Fibroblast of lung (primary cell): ENCODE results near the gene AK5. TPM values are rescaled to one million over a fixed set of nuclear protein-coding genes. Genes with fewer than 3 reads are reported as not detected.

Source experiments
- DNase-seq, 2 donors: peaks; one replicate each; pipeline versions ENCODE4 v3.0.0 to v3.0.0-alpha.2; 2010; ENCODE audit warnings: low read depth in 2 of 2
- H2AFZ ChIP-seq: 2 replicates; pipeline ENCODE4 v1.5.1; 2012; ENCODE audit warnings: low read length, control low read depth, inconsistent platforms
- H3K27ac ChIP-seq: 2 replicates; pipeline ENCODE4 v1.5.1; 2011; ENCODE audit warnings: low read length, control low read depth; ENCODE audit not compliant: insufficient read depth
- H3K27me3 ChIP-seq: 2 replicates; pipeline ENCODE4 v1.5.1; 2011; ENCODE audit warnings: mild to moderate bottlenecking, low read length; ENCODE audit not compliant: control insufficient read depth, insufficient read depth
- H3K36me3 ChIP-seq: 2 replicates; pipeline ENCODE4 v1.5.1; 2011; ENCODE audit warnings: low read length; ENCODE audit not compliant: control insufficient read depth, insufficient read depth
- H3K4me1 ChIP-seq: 2 replicates; pipeline ENCODE4 v1.5.1; 2011; ENCODE audit warnings: low read length; ENCODE audit not compliant: control insufficient read depth, insufficient read depth; ENCODE audit errors: extremely low read depth
- H3K4me2 ChIP-seq: 2 replicates; pipeline ENCODE4 v1.5.1; 2011; ENCODE audit warnings: low read length, control low read depth; ENCODE audit not compliant: insufficient read depth; ENCODE audit errors: extremely low read depth
- H3K4me3 ChIP-seq, 4 experiments: fragments of 200-600 bp in 1 of 4; sonication (generic) in 1 of 4; replicated peaks in 1 of 4; 2 replicates each; pipeline ENCODE4 v1.5.1; 2011 to 2016; ENCODE audit warnings: low read length in 4 of 4, low read depth in 3 of 4, mild to moderate bottlenecking in 3 of 4, control low read depth in 2 of 4, inconsistent platforms in 1 of 4, mixed read lengths in 1 of 4; ENCODE audit not compliant: insufficient read depth in 1 of 4; ENCODE audit errors: control extremely low read depth in 1 of 4
- H3K79me2 ChIP-seq: 2 replicates; pipeline ENCODE4 v1.5.1; 2012; ENCODE audit warnings: mild to moderate bottlenecking, low read length, inconsistent platforms; ENCODE audit not compliant: control insufficient read depth, insufficient read depth
- H3K9ac ChIP-seq: 2 replicates; pipeline ENCODE4 v1.5.1; 2011; ENCODE audit warnings: mild to moderate bottlenecking, low read length, control low read depth; ENCODE audit not compliant: insufficient read depth
- H3K9me3 ChIP-seq: 2 replicates; pipeline ENCODE4 v1.5.1; 2012; ENCODE audit warnings: low read depth, low read length; ENCODE audit not compliant: control insufficient read depth, insufficient read depth
- H4K20me1 ChIP-seq: 2 replicates; pipeline ENCODE4 v1.5.1; 2011; ENCODE audit warnings: low read length; ENCODE audit not compliant: control insufficient read depth, insufficient read depth; ENCODE audit errors: extremely low read depth
- CTCF ChIP-seq, 2 donors: IDR thresholded peaks in 1 of 2; conservative IDR thresholded peaks in 1 of 2; 1 replicate in 1 of 2; 2 replicates in 1 of 2; pipeline ENCODE4 v1.5.1; 2011 to 2012; ENCODE audit warnings: low read length in 2 of 2, control low read depth in 1 of 2, inconsistent platforms in 1 of 2, low read depth in 1 of 2, mild to moderate bottlenecking in 1 of 2
- EZH2 ChIP-seq: IDR thresholded peaks from 2 replicates; pipeline ENCODE4 v1.5.1; 2012; ENCODE audit warnings: low read length, control low read depth, mild to moderate bottlenecking; ENCODE audit errors: missing control alignments
- polyA plus RNA-seq, 2 donors: library from polyadenylated mRNA; depleted of rRNA in 1 of 2; stranded (reverse) in 1 of 2; unstranded in 1 of 2; fragments of >200 nt; gene quantifications; 2 replicates each; pipeline ENCODE4 v1.2.1, GENCODE V29; 2011 to 2012; ENCODE audit warnings: missing spikeins in 1 of 2
- total RNA-seq: library from RNA; depleted of rRNA; stranded (reverse); fragments of >200 nt; gene quantifications from 2 replicates; pipeline ENCODE4 v1.2.1, GENCODE V29; 2014

AK5 gene
- total and polyA plus RNA-seq, 2 donors (not counting 1 experiment from before 2014, with no cell fraction given) = 37.9 to 87.7 TPM

- H3K4me1 ChIP-seq = peaks cover 5% of the 10 kb centered on the region
- H3K36me3 ChIP-seq = no peaks in the 10 kb centered on the region
- peak; percentile 50 to 58 for DNase-seq
- H4K20me1 ChIP-seq = no peaks in the 10 kb centered on the region
- no peak for TF ChIP-seq EZH2
- TF ChIP-seq CTCF (conservative IDR thresholded peaks at IDR 0.05 in 1 of 2, IDR thresholded peaks at IDR 0.05 in 1 of 2; ENCODE audit: low read depth in 1 of 2, low read length in 2 of 2) = no peak
- H3K4me2 ChIP-seq = no peak overlapping the region
- no peak overlapping the region for H3K9ac ChIP-seq
- no peak overlapping the region for H2AFZ ChIP-seq
- no peak overlapping the region for H3K4me3 ChIP-seq
- H3K27me3 ChIP-seq = no peaks in the 10 kb centered on the region
- H3K79me2 ChIP-seq = no peaks in the 10 kb centered on the region
- no peak overlapping the region for H3K27ac ChIP-seq
- no peaks in the 10 kb centered on the region for H3K9me3 ChIP-seq
Observed at GRCh38 chr1:77424236-77424635, 142.4 kb downstream of the AK5 start.

GRCh38 chr1:77428068-77428467 lies 146.2 kb downstream of the AK5 start:
- H3K4me1 ChIP-seq = peaks cover 5% of the 10 kb centered on the region
- no peak overlapping the region for H3K9ac ChIP-seq
- H3K27me3 ChIP-seq = no peaks in the 10 kb centered on the region
- no peak overlapping the region for H3K4me3 ChIP-seq
- no peaks in the 10 kb centered on the region for H3K79me2 ChIP-seq
- H2AFZ ChIP-seq = no peak overlapping the region
- no peak for DNase-seq
- no peak overlapping the region for H3K4me2 ChIP-seq
- H3K36me3 ChIP-seq = no peaks in the 10 kb centered on the region
- no peak overlapping the region for H3K27ac ChIP-seq
- no peak for TF ChIP-seq EZH2
- no peak for TF ChIP-seq CTCF (conservative IDR thresholded peaks at IDR 0.05 in 1 of 2, IDR thresholded peaks at IDR 0.05 in 1 of 2; ENCODE audit: low read depth in 1 of 2, low read length in 2 of 2)
- H3K9me3 ChIP-seq = no peaks in the 10 kb centered on the region
- no peaks in the 10 kb centered on the region for H4K20me1 ChIP-seq

- Histone ChIP-seq H3K36me3 (no peaks in the 10 kb centered on the region), H3K4me3 (no peak overlapping the region), H3K4me2 (no peak overlapping the region), H3K9me3 (no peaks in the 10 kb centered on the region), H3K27ac (no peak overlapping the region), H3K79me2 (no peaks in the 10 kb centered on the region), H3K4me1 (no peaks in the 10 kb centered on the region), H3K27me3 (no peaks in the 10 kb centered on the region), H4K20me1 (no peaks in the 10 kb centered on the region), H3K9ac (no peak overlapping the region), H2AFZ (no peak overlapping the region)
- TF ChIP-seq EZH2 (no peak), CTCF (conservative IDR thresholded peaks at IDR 0.05 in 1 of 2, IDR thresholded peaks at IDR 0.05 in 1 of 2; ENCODE audit: low read depth in 1 of 2, low read length in 2 of 2) (no peak)
- no peak for DNase-seq
Observed at GRCh38 chr1:77430966-77431690, 149.3 kb downstream of the AK5 start.
